ENCODE measurements around the gene RAB27A. TPM values are rescaled to one million over a fixed set of nuclear protein-coding genes. Genes with fewer than 3 reads are reported as not detected.

RAB27A gene
- total RNA-seq, 1 donor from 2014 or later, result 26.7 TPM

GRCh38 chr15:55257012-55257670 is 32.5 kb downstream of the RAB27A start:
- Mint-ChIP-seq H3K4me3 (no peak overlapping the region), H3K4me1 (peaks cover 56% of the 10 kb centered on the region), H3K27ac (peak overlapping the region; percentile 47), H3K9me3 (no peaks in the 10 kb centered on the region), H3K36me3 (ENCODE audit: low read depth) (no peaks in the 10 kb centered on the region), H3K27me3 (no peaks in the 10 kb centered on the region)
- TF ChIP-seq CTCF (IDR thresholded peaks at IDR 0.05), result no peak
- intact Hi-C loops (cut with micrococcal nuclease), result loop anchor here (5.0 kb wide), 1 partner anchor 35 kb away; no protein-coding TSS in a partner anchor
- ATAC-seq (ENCODE audit: low read depth), result no peak
- ChIA-PET CTCF (interaction anchor here (0.8 kb wide), 1 partner anchor 14 kb away, joined by 3 read pairs; no protein-coding TSS in a partner anchor), POLR2A (interaction anchor here (0.6 kb wide), 1 partner anchor 13 kb away, joined by 4 read pairs; no protein-coding TSS in a partner anchor)
- DNase-seq, result no peak

- Mint-ChIP-seq H3K27me3 (no peaks in the 10 kb centered on the region), H3K4me1 (peaks cover 60% of the 10 kb centered on the region), H3K27ac (peak overlapping the region; percentile 86), H3K9me3 (no peaks in the 10 kb centered on the region), H3K4me3 (peak overlapping the region; percentile 74), H3K36me3 (ENCODE audit: low read depth) (peaks cover 3% of the 10 kb centered on the region)
- no peak for TF ChIP-seq CTCF (IDR thresholded peaks at IDR 0.05)
- no peak for DNase-seq
- no peak for ATAC-seq (ENCODE audit: low read depth)
- intact Hi-C loops (cut with micrococcal nuclease), result loop anchor here (5.0 kb wide), 1 partner anchor 34 kb away; no protein-coding TSS in a partner anchor
- ChIA-PET POLR2A (interaction anchor here (1.1 kb wide), 1 partner anchor 11 kb away, joined by 4 read pairs; no protein-coding TSS in a partner anchor), CTCF (interaction anchor here (0.8 to 1.5 kb wide), 2 partner anchors 15 to 38 kb away, joined by 3 to 4 read pairs; no protein-coding TSS in a partner anchor)
These were observed 33.2 kb downstream of the RAB27A start for GRCh38 chr15:55256281-55257011.

- no peak for TF ChIP-seq CTCF (IDR thresholded peaks at IDR 0.05)
- peaks cover 64% of the 10 kb centered on the region for H3K4me1 Mint-ChIP-seq
- no peak for DNase-seq
- H3K9me3 Mint-ChIP-seq, result no peaks in the 10 kb centered on the region
- no peaks in the 10 kb centered on the region for H3K27me3 Mint-ChIP-seq
- peak; percentile 47 for ATAC-seq (ENCODE audit: low read depth)
- CTCF ChIA-PET, result interaction anchor here (1.5 kb wide), 1 partner anchor 37 kb away, joined by 4 read pairs; no protein-coding TSS in a partner anchor
- POLR2A ChIA-PET, result interaction anchor here (1.1 kb wide), 1 partner anchor 12 kb away, joined by 4 read pairs; no protein-coding TSS in a partner anchor
- H3K27ac Mint-ChIP-seq, result peak overlapping the region; percentile 86
- H3K4me3 Mint-ChIP-seq, result peak overlapping the region; percentile 74
- H3K36me3 Mint-ChIP-seq (ENCODE audit: low read depth), result peaks cover 3% of the 10 kb centered on the region
- intact Hi-C loops (cut with micrococcal nuclease), result loop anchor here (1.0 to 5.0 kb wide), 4 partner anchors 12 to 35 kb away; no protein-coding TSS in a partner anchor
These were observed 33.9 kb downstream of the RAB27A start for GRCh38 chr15:55255714-55256113.

- CTCF ChIA-PET, result interaction anchor here (1.5 kb wide), 1 partner anchor 37 kb away, joined by 4 read pairs; no protein-coding TSS in a partner anchor
- H3K27ac Mint-ChIP-seq, result peak overlapping the region; percentile 86
- H3K36me3 Mint-ChIP-seq (ENCODE audit: low read depth), result peaks cover 3% of the 10 kb centered on the region
- H3K9me3 Mint-ChIP-seq, result no peaks in the 10 kb centered on the region
- peak overlapping the region; percentile 74 for H3K4me3 Mint-ChIP-seq
- ATAC-seq (ENCODE audit: low read depth) (peak; percentile 61), DNase-seq (no peak)
- intact Hi-C loops (cut with micrococcal nuclease), result loop anchor here (1.0 to 5.0 kb wide), 4 partner anchors 12 to 36 kb away; no protein-coding TSS in a partner anchor
- no peaks in the 10 kb centered on the region for H3K27me3 Mint-ChIP-seq
- no peak for TF ChIP-seq CTCF (IDR thresholded peaks at IDR 0.05)
- peaks cover 63% of the 10 kb centered on the region for H3K4me1 Mint-ChIP-seq
- POLR2A ChIA-PET, result no interaction called here
These were observed 34.5 kb downstream of the RAB27A start for GRCh38 chr15:55254916-55255679.
